NCI-H2196 (cell line): ENCODE data around the gene SELENOW.
A peak's percentile ranks its signal among the peaks of the same experiment; 100 is the strongest.
"Not testable (repeated sequence)": the region's sequence is repeated elsewhere in the genome, so short reads cannot be mapped to it uniquely, and the experiment has no call there.

Source experiments
- DNase-seq: peaks from one replicate; lab custom pipeline; 2025; ENCODE audit not compliant: unreplicated experiment; lab: John Stamatoyannopoulos, UW

SELENOW gene

DNA sequence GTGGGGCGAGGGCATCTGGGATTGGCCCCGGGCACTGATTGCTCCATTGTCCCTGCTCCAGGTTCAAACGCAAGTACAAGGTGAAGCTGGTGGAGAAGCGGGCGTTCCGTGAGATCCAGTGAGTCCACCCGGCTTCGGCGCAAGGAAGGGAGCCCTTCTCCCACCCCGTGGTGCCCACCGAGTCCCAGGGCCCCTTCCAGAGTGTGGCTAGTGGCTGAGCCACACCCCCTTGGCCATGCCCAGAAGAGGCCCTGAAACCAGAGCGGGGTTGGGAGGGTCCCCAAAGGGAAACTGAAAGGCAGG is 21.9 kb upstream of the SELENOW start:
- no peak for DNase-seq

DNA sequence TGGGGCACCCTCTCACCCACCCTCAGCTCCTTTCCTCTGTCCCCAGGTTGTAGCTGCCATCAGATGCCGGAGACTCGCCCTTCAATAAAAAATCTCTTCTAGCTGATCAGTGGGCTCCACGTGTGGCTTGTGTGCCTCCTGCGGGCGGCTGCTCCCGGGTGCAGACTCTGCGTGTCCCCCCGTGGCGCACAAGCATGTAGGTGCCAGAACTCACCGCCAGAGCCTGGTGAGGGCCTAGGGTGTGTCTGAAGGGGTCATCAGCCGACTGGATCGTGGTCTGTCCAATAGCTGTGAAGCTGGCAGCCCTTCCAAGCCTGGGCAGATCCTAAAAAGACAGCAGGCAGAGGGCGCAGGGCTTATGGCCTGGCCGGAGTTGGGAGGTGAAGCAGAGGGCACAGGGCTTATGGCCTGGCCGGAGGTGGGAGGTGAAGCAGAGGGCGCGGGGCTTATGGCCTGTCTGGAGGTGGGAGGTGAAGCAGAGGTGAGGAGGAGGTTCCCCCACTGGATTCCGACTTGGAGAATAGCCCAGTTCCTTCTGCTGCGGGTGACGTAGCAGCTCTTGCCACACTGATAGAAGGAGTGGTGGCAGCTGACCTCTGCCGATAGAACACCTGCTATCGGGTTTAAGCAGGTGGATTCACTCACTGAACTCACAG is 21.4 kb upstream of the SELENOW start:
- DNase-seq, result peak; percentile 82

- DNase-seq, result no peak
Measured at GRCh38 chr19:47757617-47758442, 20.7 kb upstream of the SELENOW start.

DNA sequence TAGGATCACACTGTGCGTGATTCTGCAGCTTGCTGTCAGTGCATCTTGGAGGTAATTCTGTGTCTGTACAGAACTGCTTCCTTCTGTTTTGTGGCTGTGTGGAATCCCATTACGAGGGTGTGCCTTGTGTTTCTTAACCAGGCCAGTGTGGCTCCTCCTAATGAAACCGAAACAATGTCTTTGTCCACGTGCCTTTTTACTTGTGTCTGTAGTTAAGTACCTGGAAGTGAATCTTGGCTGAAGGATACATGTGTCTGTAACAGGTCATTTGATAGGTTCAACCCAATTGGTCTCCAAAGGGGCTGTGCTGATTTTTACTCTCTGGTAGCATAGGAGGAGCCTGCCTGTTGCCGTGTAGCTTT is 20.1 kb upstream of the SELENOW start:
- DNase-seq, result peak; percentile 70

GRCh38 chr19:47760632-47760999 is 17.9 kb upstream of the SELENOW start:
- DNase-seq, result no peak

- DNase-seq, result no peak
Measured at GRCh38 chr19:47761566-47761965, 16.9 kb upstream of the SELENOW start.

DNA sequence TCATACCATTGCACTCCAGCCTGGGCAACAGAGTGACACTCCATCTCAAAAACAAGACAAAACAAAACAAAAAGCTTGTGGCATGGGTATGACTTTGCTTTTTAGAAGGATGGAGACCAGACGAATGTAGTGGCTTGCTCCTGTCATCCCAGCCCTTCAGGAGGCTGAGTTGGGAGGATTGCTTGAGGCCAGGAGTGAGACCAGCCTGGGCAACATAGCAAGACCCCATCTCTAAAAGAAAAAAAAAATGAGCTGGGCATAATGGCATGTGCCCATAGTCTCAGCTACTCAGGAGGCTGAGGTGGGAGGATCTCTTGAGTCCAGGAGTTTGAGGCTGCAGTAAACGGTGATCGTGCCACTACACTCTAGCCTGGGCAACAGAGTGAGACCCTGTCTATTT is 16.4 kb upstream of the SELENOW start:
- DNase-seq, result no peak

DNA sequence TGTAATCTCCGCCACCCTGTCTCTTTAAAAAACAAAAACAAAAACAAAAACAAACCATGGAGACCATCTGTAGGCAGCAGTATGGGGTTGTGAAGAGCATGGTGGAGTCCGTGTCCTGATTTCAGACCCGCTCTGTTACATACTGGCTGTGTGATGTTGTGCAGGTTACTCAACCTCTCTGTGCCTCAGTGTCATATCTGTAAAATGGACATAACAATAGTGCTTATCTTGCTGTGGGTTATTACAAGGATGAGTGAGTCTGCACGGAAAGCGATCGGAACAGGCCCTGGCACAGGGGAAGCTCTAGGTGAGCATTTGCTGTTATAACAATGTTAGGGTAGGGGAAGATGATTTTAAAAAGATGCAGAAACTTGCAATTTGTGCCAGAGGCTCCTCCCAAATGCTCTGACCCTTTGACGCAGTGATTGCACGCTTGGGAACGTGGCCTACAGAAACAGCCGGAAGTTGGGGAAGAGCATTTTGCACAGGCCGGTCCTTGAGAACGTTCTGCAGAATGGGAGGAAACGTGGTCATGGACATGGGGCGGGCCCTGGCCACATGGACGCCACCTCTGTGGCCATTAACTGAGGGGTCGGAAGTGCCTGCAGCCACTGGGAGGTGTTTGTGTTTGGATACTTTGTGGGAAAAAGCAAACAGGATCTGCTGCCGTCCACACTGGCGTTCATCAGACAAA is 15.7 kb upstream of the SELENOW start:
- DNase-seq, result no peak

GRCh38 chr19:47764705-47765104 is 13.8 kb upstream of the SELENOW start:
- not testable (repeated sequence) for DNase-seq

DNA sequence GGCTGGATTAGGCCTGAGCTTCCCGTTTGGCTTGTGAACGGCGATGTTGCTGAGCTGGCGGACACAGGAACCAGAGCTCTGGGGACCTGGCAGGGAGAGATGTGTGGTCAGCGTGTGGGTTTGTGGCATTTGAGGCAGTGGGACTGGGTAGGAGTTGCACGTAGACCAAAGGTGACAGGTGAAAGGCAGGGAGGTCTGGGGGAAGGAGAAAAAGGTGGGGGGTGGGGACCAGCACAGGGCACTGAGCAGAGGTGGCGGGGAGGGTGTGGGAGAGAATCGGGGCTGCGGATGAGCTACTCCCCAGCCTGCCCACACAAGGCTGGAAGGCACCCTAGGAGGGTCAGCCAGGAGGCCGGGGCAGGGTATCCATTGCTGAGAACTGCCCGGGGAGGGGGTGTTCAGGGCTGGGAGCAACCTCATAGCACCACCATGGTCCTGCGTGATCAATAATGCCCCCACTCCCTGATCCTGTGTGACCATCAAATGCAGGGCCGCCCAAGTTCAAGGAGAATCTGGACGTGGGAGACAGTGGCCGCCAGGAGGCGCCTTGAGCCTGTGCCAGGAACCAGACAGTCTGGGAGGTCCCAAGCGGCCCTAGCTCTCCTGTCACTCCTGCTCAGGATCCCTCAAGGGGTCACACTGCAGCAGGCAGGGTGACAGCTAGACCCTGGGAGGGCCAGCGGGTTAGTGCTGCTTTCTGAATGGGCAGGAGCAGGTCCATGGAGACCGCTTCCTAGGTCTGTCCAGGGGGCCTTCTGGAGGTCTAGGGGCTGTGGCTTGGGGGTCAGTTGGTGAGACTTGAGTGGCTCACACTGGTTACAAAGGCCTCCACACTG is 12.8 kb upstream of the SELENOW start:
- peak; percentile 33 for DNase-seq

GRCh38 chr19:47766359-47766620 is 12.2 kb upstream of the SELENOW start:
- no peak for DNase-seq

DNA sequence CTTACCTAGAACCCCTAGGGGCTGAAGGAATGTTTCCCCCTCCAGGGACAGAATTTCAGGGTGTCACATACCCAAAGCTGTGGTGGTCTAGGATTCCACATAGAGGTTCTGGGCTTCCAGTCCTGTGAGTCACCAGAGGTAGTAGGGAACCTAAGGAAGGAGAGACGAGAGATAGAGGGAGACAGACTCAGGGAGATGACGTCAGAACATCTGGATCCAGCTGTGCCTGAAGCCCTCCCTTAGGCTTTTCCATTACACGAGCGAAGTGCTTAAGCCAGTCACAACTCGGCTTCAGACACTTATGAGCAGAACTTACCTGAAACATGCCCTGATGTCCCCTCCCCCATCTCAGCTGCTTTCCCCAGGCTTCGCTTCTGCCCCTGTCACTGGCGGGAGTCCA is 11.8 kb upstream of the SELENOW start:
- DNase-seq, result no peak

DNA sequence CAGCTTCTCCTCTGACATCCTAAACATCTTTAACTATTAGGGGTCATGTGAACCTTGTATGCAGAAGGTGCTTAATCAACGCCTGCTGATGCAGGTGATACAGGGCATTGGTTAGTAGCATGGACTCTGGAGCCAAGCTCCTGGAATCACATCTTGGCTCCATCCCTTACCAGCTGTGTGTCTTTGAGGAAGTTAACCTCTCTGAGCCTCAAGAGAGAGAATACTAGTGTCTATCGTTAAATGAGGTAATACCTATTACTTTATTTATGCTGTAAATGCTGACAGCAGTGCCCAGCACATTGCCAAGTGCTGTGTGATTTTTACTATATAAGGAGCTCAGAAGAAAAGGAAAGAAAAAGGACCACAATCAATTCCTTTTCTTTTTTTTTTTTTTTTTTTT is 11.2 kb upstream of the SELENOW start:
- no peak for DNase-seq

- no peak for DNase-seq
Measured at GRCh38 chr19:47768604-47769003, 9.9 kb upstream of the SELENOW start.

DNA sequence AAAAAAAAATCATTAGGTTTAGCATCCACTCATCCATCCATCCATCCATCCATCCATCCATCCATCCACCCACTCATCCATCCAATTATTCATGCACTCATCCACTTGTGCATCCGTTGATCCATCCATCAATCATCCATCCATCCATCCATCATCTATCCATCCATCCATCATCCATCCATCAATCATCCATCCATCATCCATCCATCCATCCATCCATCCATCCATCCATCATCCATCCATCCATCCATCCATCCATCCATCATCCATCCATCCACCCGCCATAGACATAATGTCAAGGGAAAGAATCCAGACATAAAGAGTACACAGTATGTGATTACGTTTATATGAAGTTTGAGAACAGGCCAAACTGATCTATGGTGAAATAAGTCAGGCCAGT is 9.0 kb upstream of the SELENOW start:
- no peak for DNase-seq

GRCh38 chr19:47771291-47771690 is 7.2 kb upstream of the SELENOW start:
- not testable (repeated sequence) for DNase-seq

- peak; percentile 89 for DNase-seq
Measured at GRCh38 chr19:47776568-47776967, 1.9 kb upstream of the SELENOW start.

- not testable (repeated sequence) for DNase-seq
Measured at GRCh38 chr19:47777245-47778048, 1.1 kb upstream of the SELENOW start.

- no peak for DNase-seq
Measured at GRCh38 chr19:47778954-47779351, 450 bp downstream of the SELENOW start.

GRCh38 chr19:47779524-47780214 is 1.2 kb downstream of the SELENOW start:
- DNase-seq, result no peak
